ENCODE data around the gene SLC27A3.

SLC27A3 gene

GRCh38 chr1:153816283-153816889 lies 41.2 kb downstream of the SLC27A3 start:
- Mint-ChIP-seq H3K36me3 (ENCODE audit: low read depth) (peaks cover 48% of the 10 kb centered on the region), H3K4me3 (no peak overlapping the region), H3K9me3 (no peaks in the 10 kb centered on the region), H3K27me3 (no peaks in the 10 kb centered on the region), H3K27ac (no peak overlapping the region), H3K4me1 (no peaks in the 10 kb centered on the region)
- ATAC-seq (no peak), DNase-seq (no peak)

DNA sequence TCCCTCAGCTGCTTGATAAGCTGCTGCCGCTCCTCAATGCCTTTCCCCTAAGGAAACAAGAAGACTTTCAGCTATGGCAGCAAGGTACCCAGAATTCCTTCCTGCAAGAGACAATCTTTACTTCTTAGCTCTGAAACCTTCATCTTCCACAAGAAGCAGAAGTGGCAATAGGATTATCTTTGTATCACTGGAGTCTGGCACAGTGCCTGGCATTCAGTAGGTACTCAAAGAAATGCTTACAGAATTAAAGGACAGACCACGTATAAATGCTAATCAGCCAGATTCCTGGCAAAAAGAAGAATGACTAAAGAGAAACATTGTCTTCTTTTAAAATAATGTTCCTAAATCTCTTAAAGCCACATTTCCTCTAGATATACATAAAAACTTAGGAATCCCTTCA lies 43.7 kb downstream of the SLC27A3 start:
- no peaks in the 10 kb centered on the region for H3K27me3 Mint-ChIP-seq
- no peak overlapping the region for H3K4me3 Mint-ChIP-seq
- H3K4me1 Mint-ChIP-seq = no peaks in the 10 kb centered on the region
- no peak for DNase-seq
- no peaks in the 10 kb centered on the region for H3K9me3 Mint-ChIP-seq
- peaks cover 36% of the 10 kb centered on the region for H3K36me3 Mint-ChIP-seq (ENCODE audit: low read depth)
- peak overlapping the region; percentile 9 for H3K27ac Mint-ChIP-seq
- no peak for ATAC-seq

DNA sequence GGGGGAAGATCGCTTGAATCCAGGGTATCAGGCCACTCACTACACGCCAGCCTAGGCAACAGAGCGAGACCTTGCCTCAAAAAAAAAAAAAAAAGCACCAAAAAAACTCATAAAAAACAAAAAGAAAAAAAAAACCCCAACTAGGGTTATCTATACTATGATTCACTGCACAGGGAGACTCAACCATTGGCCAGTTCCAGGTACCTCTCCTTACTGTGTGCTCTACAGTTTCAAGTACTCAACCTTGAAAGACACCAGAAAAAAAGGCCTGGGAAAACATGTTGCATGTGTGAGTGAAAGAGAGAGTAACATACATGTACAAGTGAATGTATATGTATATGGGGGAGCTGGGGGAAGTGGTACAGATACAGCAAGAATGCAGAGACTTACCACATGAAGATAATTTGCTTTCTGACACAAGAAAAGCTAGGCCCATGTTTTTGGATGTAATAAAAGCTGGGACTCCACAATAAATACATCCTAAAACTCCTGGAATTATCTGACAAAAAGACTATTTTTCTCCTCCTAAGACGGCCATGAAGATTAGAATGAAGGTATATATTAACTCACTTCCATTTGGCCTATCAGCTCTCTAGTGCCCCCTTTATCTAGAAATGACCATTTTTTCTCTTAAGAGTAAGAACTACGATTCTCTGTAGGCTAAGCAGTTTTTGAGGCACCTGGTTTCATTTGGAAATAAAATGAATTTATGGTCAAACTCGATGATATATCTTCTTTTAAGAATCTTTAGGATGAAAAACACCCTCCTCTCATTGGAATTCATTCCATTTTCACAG lies 52.2 kb downstream of the SLC27A3 start:
- DNase-seq (no peak), ATAC-seq (no peak)
- H3K36me3 Mint-ChIP-seq (ENCODE audit: low read depth) = peaks cover 19% of the 10 kb centered on the region
- no peak overlapping the region for H3K4me3 Mint-ChIP-seq
- H3K27me3 Mint-ChIP-seq = no peaks in the 10 kb centered on the region
- H3K9me3 Mint-ChIP-seq = no peaks in the 10 kb centered on the region
- no peak overlapping the region for H3K27ac Mint-ChIP-seq
- H3K4me1 Mint-ChIP-seq = peaks cover 2% of the 10 kb centered on the region
